Esophagus mucosa (tissue), 1 donor: ENCODE data around the gene PRXL2A. TPM values are rescaled to one million over a fixed set of nuclear protein-coding genes. Genes with fewer than 3 reads are reported as not detected.
A peak's percentile ranks its signal among the peaks of the same experiment; 100 is the strongest.
"Not testable (repeated sequence)": the region's sequence is repeated elsewhere in the genome, so short reads cannot be mapped to it uniquely, and the experiment has no call there.

ENCODE experiments used
- ATAC-seq: fragments of 200-7000 bp; cut with Tn5 transposase; one replicate; pipeline ENCODE4 v1.9.1; 2020
- total RNA-seq: library from RNA; stranded (reverse); gene quantifications from one replicate; pipeline ENCODE4 v1.2.4, GENCODE V29; 2023
- donor health status: DM: yes; HTN: yes; CAD: no.

Gene PRXL2A
- total RNA-seq, 1 donor from 2014 or later: 209 TPM

DNA sequence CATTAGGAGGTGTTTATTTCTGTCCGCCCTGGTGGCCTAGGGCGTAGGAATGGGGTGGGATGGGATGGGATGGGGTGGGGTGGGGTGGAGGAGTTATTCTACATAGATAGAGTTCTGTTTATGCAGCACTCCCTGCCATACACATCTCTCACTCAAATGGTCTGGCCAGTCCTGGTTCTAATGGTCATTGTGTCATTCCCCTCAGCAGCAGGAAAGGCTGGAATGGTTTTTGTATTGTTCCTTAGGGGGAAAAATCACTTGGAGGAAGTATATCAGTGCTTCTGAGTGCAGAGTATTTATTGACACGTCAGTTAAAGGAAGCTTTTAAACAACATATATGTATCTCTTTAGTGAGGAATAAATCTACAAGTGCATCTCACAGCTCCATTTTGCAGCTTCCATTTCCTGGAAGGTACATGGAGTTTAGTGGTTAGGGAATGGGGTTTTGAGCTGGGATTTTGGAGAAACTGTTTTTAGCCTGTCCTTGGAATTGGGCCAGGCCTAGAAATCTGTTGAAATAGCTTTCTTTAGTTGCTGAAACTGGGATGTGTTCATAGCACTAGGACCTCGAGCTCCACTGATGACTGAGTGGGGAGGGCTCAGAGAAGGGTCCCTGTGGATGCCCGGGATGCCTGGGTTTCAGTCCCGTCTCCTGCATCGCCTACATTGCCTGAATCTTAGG, 54.1 kb downstream of the PRXL2A start:
- ATAC-seq: no peak

GRCh38 chr10:80462981-80463741, 54.8 kb downstream of the PRXL2A start:
- no peak for ATAC-seq

- ATAC-seq: no peak
Observed at GRCh38 chr10:80463868-80464267, 55.5 kb downstream of the PRXL2A start.

DNA sequence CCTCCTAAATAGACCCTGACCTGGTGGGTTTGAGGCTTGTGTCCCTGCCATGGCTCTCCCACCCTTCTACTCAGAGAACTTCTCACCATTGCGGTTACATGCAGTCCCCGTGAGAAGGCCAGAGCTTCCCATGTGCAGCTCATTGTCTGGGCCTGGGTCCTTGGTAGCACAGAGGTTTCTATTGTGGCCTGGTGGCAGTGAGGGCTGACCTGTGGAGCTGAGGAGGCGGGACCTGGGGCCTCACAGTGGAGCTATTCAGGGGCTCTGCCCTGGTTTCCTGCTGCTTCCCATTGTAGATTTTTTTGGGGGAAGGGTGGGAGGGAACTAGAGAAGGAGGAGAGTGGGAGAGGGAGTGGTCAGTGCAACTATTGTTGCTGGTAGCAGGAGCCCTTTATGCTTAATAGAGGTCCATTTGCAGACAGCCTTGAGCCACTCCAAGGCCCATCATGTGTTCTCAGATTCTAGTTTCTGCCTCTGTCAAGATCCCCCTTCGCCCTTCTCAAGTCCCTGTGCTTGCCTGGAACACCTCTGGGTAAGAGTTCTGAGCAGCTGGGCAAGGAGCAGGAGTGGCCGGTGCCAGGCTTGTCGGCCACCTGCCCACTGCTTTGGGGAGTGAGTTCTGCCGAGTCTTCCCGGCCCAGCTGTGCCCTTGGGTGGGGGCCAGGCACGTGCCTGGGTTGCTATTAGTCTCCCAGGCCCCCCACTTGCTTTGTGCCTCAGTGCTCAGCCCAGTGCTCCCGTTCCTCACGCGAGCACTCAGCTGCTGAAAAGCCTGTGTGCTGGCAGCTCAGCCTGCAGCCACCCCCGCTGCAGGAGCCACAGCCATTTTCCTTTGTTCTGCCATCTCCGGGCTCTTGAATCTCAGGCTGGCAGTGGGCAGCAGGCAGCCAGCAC, 56.5 kb downstream of the PRXL2A start:
- ATAC-seq: no peak

DNA sequence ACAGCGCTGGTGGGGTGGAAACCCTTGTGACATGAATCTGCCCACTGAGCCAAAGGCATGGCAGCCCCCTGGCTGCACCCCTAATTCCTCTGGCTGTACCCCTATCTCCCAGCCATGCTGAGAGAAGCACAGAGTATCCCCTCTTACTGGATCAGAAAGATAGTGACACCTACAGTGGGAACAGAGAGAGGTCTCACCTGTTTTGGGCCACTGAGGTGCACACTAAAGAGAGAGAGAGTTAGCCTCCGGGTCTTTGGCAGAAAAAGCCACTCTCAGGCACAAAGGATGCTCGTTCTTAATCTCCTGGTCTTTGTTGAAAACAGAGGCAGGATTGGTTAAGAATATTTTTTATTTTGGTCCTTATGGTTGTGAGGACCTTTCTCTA, 57.1 kb downstream of the PRXL2A start:
- no peak for ATAC-seq

GRCh38 chr10:80465839-80466590, 57.7 kb downstream of the PRXL2A start:
- no peak for ATAC-seq

DNA sequence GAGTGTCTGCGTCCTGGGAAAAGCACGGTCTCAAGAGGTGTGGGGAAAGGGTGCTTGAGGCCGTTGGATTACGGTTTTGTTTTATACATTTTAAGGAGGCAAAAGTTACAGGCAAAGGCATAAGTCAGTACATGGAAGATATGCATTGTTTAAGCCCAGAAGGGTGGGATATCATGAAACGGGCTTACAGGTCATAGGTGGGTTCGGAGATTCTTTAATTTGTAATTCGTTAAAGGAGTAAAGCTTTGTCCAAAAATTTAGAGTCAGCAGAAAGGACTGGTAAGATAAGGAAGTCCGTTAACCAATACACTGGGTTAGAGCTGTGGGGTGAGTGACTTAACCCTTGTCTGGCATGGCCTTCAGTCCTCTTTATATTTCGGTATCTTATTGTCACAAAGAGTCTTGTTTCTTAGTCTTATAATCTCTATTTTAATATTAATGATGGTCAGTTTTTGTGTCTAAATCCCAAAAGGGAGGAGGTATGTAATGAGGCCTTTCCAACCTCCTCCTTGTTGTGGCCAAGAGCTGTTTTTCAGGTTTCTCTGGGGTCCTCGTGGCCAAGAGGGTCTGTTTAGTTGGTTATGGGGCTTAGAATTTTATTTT, 58.5 kb downstream of the PRXL2A start:
- ATAC-seq: no peak

DNA sequence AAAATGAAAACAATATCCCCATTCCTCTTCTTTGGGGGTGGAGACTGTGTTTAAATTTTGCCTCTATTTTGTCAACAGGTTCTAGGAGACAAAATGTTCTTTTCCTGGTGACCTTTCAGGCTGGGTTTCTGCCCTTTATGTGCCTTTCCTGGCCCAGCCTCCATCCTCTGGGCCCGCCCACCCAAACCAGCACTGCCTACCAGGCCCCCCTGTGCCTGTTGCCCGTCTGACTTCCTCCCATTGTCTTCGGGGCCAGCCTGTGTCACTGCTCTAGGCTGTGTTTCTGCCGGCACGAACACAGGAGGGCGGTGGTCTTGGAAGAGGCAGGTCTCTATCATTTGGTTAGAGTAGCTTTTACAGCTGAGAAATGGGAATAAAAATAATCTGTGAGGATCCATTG, 59.7 kb downstream of the PRXL2A start:
- no peak for ATAC-seq

- ATAC-seq: no peak
Observed at GRCh38 chr10:80468806-80469421, 60.6 kb downstream of the PRXL2A start.

- ATAC-seq: no peak
Observed at GRCh38 chr10:80470266-80470665, 61.9 kb downstream of the PRXL2A start.

DNA sequence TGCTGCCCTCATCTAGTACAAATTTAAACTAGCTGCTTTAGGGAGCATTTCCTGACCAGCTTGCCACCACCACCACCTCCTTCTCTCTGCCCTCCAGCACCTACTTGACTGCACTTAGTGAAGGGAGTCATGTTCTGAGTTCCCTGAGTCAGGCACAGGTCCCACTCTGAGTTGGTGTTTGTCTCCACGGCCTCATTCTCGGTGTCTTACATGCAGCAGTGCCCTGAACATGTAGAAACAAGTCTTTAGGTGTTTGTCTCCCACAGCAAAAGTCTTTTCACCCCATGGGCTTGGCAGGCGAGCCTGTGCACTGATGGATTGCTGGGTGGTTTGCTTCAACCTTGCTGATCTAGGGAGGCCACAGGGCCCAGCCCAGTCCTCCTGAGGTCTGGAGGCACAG, 62.6 kb downstream of the PRXL2A start:
- ATAC-seq: peak; percentile 74

DNA sequence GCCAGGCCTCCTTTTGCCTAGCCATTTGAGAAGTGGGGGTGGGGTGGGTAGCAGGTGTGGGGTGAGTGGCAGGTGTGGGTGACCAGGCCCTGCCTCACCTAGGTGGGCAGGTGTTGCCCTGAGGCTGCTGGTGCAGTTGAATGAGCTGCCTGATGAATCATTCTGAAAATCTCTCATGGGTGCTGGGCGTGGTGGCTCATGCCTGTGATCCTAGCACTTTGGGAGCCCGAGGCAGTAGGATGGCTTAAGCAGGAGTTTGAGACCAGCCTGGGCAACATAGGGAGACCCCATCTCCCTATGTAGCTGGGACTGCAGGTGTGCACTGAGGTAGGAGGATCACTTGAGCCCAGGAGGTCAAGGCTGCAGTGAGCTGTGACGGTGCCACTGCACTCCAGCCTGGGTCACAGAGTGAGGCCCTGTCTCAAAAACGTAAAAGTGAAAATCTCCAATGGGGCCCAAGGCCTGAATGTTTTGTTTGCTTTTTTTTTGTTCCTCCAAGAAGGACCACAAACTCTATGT, 63.4 kb downstream of the PRXL2A start:
- ATAC-seq: peak; percentile 90

DNA sequence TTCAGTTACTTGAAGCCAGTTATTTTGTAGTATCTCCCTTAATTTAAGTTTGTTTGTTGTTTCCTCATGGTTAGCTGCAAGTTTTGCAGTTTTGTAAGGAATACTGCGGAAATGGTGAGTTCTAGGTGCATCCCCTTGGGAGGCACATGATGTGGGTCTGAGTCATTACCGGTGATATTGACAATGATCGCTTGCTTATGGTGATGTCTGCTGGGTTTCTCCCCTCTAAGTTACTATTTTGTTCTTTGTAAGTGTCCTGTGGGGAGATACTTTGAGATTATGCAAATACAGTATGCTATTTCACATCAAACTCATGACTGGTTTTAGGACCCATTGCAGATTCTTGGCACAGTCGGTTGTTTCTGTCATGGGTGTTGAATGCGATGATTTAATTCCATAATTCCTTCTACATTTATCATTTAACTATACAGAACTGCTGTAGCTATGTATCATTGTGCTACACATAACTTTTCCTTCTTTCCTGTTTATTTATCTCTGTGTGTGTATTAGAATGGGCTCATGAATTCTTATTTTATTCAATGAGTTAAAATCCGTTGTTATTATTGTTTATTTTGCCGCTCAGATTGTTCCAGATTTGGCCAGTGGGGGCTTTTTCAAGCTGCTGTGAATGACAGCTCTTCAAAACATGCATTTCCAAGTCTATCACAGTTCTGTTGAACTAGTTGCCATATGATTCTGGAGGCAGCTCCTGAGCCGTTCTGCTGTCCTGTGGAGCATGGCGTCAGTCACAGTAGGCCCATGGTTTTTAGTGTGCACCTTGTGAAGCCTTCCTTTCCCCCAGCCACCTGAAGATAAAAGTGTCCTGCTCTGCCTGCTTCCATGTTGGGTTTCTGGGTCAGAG, 64.1 kb downstream of the PRXL2A start:
- peak; percentile 72 for ATAC-seq

DNA sequence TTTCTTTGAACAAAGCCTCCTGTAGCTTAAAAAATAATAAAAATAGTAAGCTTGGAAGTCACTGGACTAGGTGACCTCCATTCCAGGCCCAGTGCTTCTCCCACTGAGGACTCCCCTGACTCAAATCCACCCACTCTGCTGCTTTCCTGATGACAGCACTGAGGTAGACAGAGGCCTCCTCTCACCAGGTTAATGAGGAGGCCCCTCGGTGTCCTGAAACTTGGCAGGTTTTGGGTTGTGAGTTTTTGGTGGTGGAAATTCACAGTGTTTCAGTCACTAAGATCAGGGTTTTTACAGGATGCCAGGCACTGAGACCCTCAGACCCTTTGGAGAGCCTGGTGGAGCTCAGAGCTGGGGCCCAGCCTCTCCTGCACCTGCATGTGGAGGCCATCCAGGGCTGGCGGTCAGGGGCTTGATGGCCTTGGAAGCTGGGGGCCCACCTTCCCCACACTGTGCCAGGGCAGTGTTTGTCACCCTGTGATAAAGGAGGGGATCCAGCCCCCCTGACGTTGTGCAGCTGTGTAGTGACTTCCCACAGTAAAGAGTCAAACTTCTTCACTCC, 64.8 kb downstream of the PRXL2A start:
- ATAC-seq: no peak

- no peak for ATAC-seq
Observed at GRCh38 chr10:80473692-80474596, 65.6 kb downstream of the PRXL2A start.

DNA sequence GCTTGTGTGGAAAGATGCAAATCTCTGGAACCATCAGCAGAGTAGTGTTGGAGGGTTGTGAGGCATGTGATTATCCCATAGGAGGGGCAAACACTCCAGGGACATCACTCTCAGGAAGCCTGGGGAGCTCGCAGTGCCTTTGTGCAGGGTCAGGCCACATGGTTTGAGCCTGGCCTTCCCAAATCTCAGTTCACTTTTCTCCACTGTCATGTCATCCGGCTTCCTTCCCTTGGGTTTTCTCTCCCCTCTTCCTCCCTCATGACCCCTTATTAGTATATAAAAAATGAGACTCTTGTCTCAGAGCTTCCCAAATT, 66.2 kb downstream of the PRXL2A start:
- no peak for ATAC-seq

- no peak for ATAC-seq
Observed at GRCh38 chr10:80474941-80475340, 66.6 kb downstream of the PRXL2A start.

GRCh38 chr10:80475641-80476040, 67.3 kb downstream of the PRXL2A start:
- not testable (repeated sequence) for ATAC-seq

DNA sequence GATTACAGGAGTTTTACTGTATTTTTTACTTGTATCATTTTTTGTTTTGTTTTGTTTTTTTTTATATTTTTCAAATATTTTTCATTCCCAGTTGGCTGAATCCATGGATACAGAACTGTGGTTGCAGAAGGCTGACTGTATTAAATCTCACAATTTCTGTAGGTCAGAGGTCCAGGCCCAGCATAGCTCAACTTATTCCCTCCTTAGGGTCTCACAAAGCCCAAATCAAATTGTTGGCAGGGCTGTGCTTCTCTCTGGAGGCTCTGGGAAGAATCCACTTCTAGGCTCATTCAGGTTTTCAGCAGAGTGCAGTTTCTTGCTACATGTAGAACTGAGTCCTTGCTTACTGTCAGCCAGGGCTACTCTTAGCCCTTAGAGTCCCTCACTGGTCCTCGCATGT, 68.3 kb downstream of the PRXL2A start:
- no peak for ATAC-seq
